ENCODE measurements around the gene ASXL2.

Gene ASXL2

DNA sequence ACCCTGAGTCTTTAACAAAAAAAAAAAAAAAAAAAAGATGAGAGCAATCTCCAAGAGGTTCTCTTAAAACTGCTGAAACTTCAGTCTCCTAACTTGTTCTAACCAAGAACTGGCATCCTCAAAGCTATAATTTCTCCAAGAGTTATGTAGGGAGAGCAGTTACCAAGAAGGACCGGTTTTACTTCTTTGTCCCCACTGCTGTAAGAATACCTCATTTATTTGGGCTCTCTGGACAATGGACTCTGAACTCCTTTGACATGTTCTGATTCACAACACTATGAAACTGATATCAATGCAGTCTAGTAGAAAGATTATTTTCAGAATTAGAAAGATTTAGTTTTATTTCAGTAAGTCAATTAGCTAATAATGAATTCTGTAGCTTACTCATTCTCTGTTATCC is 120.4 kb downstream of the ASXL2 start:
- H3K36me3 Mint-ChIP-seq: peaks cover 99% of the 10 kb centered on the region
- peaks cover 37% of the 10 kb centered on the region for H3K4me1 Mint-ChIP-seq
- no peak overlapping the region for H3K4me3 Mint-ChIP-seq
- no peak overlapping the region for H3K27ac Mint-ChIP-seq
- DNase-seq (ENCODE audit: low spot score in 2 of 2) (no peak), ATAC-seq (no peak)
- no peaks in the 10 kb centered on the region for H3K9me3 Mint-ChIP-seq

DNA sequence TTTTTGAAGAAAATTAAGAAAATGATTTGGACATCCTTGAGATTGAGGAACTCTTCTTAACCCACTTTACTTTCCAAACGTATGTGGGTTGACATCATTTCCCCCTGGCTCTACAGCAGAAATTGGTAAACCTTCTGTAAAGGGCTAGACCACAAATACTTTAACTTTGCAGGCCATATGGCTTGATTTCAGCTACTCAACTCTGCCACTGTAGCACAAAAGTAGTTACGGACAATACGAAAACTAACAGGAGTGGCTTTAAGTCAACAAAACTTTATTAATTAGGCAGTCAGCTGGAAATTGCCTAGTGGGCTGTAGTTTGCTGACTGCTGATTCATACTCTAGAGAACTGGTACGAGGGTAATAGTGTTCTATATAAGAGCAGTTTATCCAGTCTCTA is 121.8 kb downstream of the ASXL2 start:
- DNase-seq (ENCODE audit: low spot score in 2 of 2) (no peak), ATAC-seq (peak; percentile 36)
- Mint-ChIP-seq H3K4me1 (peaks cover 38% of the 10 kb centered on the region), H3K4me3 (no peak overlapping the region), H3K9me3 (no peaks in the 10 kb centered on the region), H3K27ac (no peak overlapping the region), H3K36me3 (peaks cover 100% of the 10 kb centered on the region)

DNA sequence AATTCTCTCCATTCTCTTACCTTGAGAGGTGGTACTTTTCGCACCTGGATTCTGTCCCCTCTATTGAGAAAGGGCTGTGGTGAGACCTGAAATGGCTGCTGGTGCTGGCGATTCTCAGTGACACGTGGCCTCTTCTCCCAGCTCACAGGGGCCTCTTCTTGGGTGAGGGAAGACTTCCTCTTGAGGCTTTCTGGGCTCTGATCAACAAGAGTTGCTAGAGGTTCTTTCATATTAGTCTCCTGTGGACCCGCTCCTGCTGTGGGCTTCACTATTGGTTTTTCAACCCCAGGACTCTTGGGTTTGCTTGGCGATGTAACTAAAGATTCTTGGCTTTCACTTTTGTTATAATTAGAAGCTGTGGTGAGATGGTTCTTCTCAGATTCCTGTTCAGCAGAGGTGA is 128.6 kb downstream of the ASXL2 start:
- peak overlapping the region; percentile 11 for H3K4me3 Mint-ChIP-seq

GRCh38 chr2:25744055-25744454 is 134.2 kb downstream of the ASXL2 start:
- Mint-ChIP-seq H3K4me3 (no peak overlapping the region), H3K9me3 (no peaks in the 10 kb centered on the region), H3K36me3 (peaks cover 94% of the 10 kb centered on the region), H3K27ac (no peak overlapping the region), H3K4me1 (peaks cover 12% of the 10 kb centered on the region)
- ATAC-seq: no peak
- DNase-seq (ENCODE audit: low spot score in 2 of 2): no peak

More for the DNA sequence above, 128.6 kb downstream of the ASXL2 start:
- DNase-seq (ENCODE audit: low spot score in 2 of 2) (no peak), ATAC-seq (peak; percentile 50)
- Mint-ChIP-seq H3K4me1 (peaks cover 27% of the 10 kb centered on the region), H3K9me3 (no peaks in the 10 kb centered on the region), H3K27ac (peak overlapping the region; percentile 85), H3K36me3 (peaks cover 100% of the 10 kb centered on the region)

DNA sequence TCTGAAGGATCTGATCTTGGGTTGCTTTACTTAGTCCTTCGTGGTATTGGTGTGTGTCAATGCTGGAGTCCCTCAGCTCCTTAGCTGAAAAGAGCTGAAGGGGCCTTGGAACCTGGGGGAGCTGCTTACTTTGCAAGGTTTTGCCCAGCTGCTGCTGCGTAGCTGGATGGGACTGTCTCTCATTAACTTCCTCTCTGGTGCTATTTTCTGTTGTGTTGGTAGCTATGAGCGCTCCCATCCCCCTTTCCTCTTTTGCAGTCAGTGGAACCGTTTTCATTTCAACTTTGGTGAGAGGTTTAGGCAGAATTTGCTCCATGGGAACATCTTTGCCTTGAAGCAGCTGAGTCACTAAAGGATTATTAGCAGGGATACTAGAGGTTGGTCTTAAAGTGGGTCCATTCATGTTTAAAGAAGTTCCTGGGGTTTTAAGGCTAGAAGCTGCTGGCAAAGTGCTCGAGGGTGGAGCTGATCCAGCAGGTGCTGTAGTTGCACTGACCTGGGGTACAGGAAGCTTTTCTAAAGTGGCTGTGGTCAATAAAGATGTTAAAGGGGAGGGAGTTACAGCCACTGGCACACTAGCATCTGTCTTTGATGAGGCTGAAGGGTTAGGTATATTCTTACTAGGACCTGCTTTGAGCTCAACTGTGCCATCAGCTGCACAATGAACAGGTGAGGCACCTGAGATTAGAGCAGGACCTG is 135.0 kb downstream of the ASXL2 start:
- H3K36me3 Mint-ChIP-seq: peaks cover 87% of the 10 kb centered on the region
- no peaks in the 10 kb centered on the region for H3K9me3 Mint-ChIP-seq
- peaks cover 12% of the 10 kb centered on the region for H3K4me1 Mint-ChIP-seq
- no peak overlapping the region for H3K4me3 Mint-ChIP-seq
- ATAC-seq (no peak), DNase-seq (ENCODE audit: low spot score in 2 of 2) (no peak)
- peak overlapping the region; percentile 63 for H3K27ac Mint-ChIP-seq

DNA sequence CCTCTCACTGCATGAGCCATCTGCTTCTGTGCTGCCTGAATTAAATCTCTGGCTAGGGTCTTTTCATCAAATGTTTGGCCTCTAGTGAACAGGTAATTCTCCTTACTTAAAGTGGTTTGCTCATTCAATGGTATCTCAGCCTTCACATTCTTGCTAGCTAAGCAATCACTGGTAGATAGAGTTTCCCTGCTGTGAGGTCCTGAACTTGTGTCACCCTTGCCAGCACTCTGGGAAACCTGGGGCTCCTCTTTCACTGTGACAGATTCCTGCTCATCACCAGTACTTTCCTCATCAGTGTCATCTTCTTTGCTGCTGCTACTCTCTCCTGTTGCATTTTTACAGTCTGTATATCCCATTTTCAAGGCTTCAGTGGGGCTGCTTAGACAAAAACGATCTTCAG is 135.8 kb downstream of the ASXL2 start:
- no peaks in the 10 kb centered on the region for H3K9me3 Mint-ChIP-seq
- H3K36me3 Mint-ChIP-seq: peaks cover 79% of the 10 kb centered on the region

GRCh38 chr2:25740810-25741381 is 137.4 kb downstream of the ASXL2 start:
- Mint-ChIP-seq H3K4me1 (peaks cover 12% of the 10 kb centered on the region), H3K36me3 (peaks cover 63% of the 10 kb centered on the region)
- no peak for DNase-seq (ENCODE audit: low spot score in 2 of 2)

More for the DNA sequence above, 135.8 kb downstream of the ASXL2 start:
- ATAC-seq (no peak), DNase-seq (ENCODE audit: low spot score in 2 of 2) (no peak)
- H3K27ac Mint-ChIP-seq: peak overlapping the region; percentile 63
- H3K4me1 Mint-ChIP-seq: peaks cover 12% of the 10 kb centered on the region
- no peak overlapping the region for H3K4me3 Mint-ChIP-seq

DNA sequence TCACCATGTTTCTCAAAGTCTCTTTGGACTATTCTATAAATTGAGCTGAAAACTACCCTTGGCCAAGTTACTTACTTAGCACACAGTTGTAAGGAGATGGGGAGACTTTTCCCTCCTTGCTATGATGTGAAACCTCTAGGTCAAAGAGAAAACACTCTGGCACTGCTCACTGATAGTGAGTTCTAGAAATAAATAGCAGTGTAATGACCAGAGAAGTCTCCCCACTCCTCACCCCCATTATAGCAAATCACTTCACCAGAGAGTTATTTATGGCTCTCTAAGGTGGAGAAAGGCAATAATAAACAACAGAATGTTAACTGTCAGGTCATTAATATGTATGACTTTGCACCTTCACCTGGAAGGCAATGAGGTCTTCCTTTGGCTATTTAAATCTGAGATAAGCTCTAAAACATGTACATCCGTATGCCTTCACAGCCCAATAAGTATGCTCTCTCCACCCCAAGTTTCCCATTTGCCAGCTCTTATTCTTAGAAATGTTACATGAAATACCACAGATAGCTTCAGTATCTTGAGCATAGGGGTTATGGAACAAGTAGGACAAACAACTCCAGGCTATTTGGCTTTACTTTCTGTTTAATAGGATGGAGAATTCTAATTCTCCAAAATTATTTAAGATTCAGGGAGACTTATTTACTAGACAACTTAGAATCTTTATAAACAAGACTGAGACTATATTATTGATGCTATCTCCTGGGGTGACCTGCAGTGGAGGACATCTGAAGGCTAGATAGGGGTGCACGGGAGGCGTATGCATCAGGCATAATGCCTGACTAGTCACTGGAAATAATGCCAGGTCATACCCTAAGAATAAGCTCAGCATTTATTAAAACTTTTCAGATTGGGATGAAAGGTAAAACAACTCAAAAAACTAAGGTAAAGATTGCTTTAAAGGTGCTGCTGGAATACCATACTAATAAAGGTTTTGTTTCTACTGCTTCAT is 139.6 kb downstream of the ASXL2 start:
- peaks cover 12% of the 10 kb centered on the region for H3K4me1 Mint-ChIP-seq
- no peak for ATAC-seq
- no peak overlapping the region for H3K4me3 Mint-ChIP-seq
- peaks cover 40% of the 10 kb centered on the region for H3K36me3 Mint-ChIP-seq
- no peak for DNase-seq (ENCODE audit: low spot score in 2 of 2)
- H3K27ac Mint-ChIP-seq: peak overlapping the region; percentile 55
- no peaks in the 10 kb centered on the region for H3K9me3 Mint-ChIP-seq

More at GRCh38 chr2:25740810-25741381, 137.4 kb downstream of the ASXL2 start:
- no peak overlapping the region for H3K4me3 Mint-ChIP-seq
- ATAC-seq: no peak
- peak overlapping the region; percentile 46 for H3K27ac Mint-ChIP-seq
- no peaks in the 10 kb centered on the region for H3K9me3 Mint-ChIP-seq

- Mint-ChIP-seq H3K27ac (peak overlapping the region; percentile 52), H3K4me3 (no peak overlapping the region), H3K36me3 (peaks cover 24% of the 10 kb centered on the region), H3K4me1 (peaks cover 6% of the 10 kb centered on the region), H3K9me3 (no peaks in the 10 kb centered on the region)
- ATAC-seq (no peak), DNase-seq (ENCODE audit: low spot score in 2 of 2) (no peak)
Observed at GRCh38 chr2:25736899-25737515, 141.3 kb downstream of the ASXL2 start.

DNA sequence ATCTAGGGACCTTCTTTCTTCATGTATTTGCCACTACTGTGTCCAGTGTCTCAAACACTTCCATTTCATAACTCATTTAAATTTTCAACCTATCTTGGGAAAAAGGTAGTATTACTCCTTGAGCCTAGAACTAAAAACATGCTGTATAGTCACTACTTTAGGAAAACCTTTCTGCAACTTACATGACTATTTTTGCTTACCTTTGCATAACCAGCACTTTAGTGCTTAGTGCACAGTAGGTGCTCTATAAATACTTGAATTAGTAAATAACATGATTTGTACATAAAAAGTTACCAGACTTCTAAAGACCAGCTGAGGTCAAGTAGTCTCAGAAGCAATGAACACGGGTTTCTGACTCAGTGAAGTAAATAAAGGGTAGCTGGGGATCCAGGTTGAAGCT is 142.5 kb downstream of the ASXL2 start:
- H3K9me3 Mint-ChIP-seq: no peaks in the 10 kb centered on the region
- peaks cover 12% of the 10 kb centered on the region for H3K36me3 Mint-ChIP-seq
- peaks cover 4% of the 10 kb centered on the region for H3K4me1 Mint-ChIP-seq
- ATAC-seq: no peak
- no peak overlapping the region for H3K4me3 Mint-ChIP-seq
- H3K27ac Mint-ChIP-seq: peak overlapping the region; percentile 52
- no peak for DNase-seq (ENCODE audit: low spot score in 2 of 2)

- ATAC-seq: peak; percentile 45
- H3K9me3 Mint-ChIP-seq: no peaks in the 10 kb centered on the region
Observed at GRCh38 chr2:25728559-25728958, 149.7 kb downstream of the ASXL2 start.

DNA sequence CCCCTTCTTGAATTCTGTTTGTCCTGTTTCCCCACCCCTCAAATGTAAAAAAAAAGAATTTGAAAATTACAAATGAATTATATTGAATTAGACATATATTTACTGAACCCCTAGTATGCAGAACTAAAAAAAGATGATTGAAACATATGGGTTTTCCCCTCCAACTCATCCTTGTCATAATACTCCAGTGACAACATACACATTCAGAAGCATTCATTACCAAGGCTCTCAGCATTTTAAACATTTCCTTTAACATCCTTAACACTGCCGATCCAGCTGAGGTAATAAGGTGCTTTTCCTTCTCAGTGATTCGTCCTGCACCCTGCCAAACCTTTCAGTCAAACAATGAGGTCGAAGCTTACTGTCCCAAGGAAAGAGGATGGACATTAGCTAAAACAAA is 151.8 kb downstream of the ASXL2 start:
- H3K36me3 Mint-ChIP-seq: no peaks in the 10 kb centered on the region
- H3K9me3 Mint-ChIP-seq: no peaks in the 10 kb centered on the region
- H3K27ac Mint-ChIP-seq: no peak overlapping the region
- no peak for DNase-seq (ENCODE audit: low spot score in 2 of 2)
- ATAC-seq: peak; percentile 68
- H3K4me1 Mint-ChIP-seq: peaks cover 6% of the 10 kb centered on the region
- H3K4me3 Mint-ChIP-seq: no peak overlapping the region

More at GRCh38 chr2:25728559-25728958, 149.7 kb downstream of the ASXL2 start:
- no peak overlapping the region for H3K27ac Mint-ChIP-seq
- H3K4me3 Mint-ChIP-seq: no peak overlapping the region
- no peaks in the 10 kb centered on the region for H3K36me3 Mint-ChIP-seq
- DNase-seq (ENCODE audit: low spot score in 2 of 2): no peak
- no peaks in the 10 kb centered on the region for H3K4me1 Mint-ChIP-seq

GRCh38 chr2:25725877-25726276 is 152.4 kb downstream of the ASXL2 start:
- Mint-ChIP-seq H3K4me1 (peaks cover 8% of the 10 kb centered on the region), H3K36me3 (no peaks in the 10 kb centered on the region), H3K4me3 (no peak overlapping the region), H3K27ac (no peak overlapping the region), H3K9me3 (no peaks in the 10 kb centered on the region)
- DNase-seq (ENCODE audit: low spot score in 2 of 2) (no peak), ATAC-seq (no peak)

GRCh38 chr2:25724756-25725155 is 153.5 kb downstream of the ASXL2 start:
- no peak for ATAC-seq
- Mint-ChIP-seq H3K27ac (no peak overlapping the region), H3K4me3 (no peak overlapping the region), H3K4me1 (peaks cover 8% of the 10 kb centered on the region), H3K36me3 (no peaks in the 10 kb centered on the region), H3K9me3 (no peaks in the 10 kb centered on the region)
- no peak for DNase-seq (ENCODE audit: low spot score in 2 of 2)

DNA sequence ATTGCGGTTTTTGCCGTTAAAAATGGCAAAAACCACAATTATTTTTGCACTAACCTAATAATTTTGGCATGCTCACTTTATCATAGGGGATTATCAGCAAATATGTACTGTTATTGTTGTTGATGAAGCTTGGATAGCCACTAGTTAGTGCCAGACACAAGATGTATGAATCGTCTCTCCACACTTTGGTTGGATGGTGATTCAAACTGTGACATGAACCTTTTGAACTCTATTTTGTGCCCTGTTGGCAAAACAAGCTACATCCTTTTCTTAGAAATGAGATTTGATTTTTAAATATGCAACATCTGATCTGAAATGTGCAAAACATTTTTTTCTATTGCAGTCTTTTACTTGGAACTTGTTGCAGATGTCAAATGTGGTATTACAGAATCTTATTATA is 156.1 kb downstream of the ASXL2 start:
- Mint-ChIP-seq H3K27ac (no peak overlapping the region), H3K4me1 (peaks cover 16% of the 10 kb centered on the region), H3K9me3 (no peaks in the 10 kb centered on the region), H3K36me3 (no peaks in the 10 kb centered on the region), H3K4me3 (no peak overlapping the region)
- ATAC-seq: peak; percentile 89
- DNase-seq (ENCODE audit: low spot score in 2 of 2): no peak

Measured in stimulated activated effector memory CD8-positive, alpha-beta T cell treated with anti-CD3 and anti-CD28 coated beads, Interleukin-12 subunit alpha, Interleukin-12 subunit beta, amount 100 ng/mL, for 72 hours (primary cell).